ENCODE measurements around the gene HNF4A. TPM values are rescaled to one million over a fixed set of nuclear protein-coding genes. Genes with fewer than 3 reads are reported as not detected.

Gene HNF4A
- polyA plus RNA-seq, 1 experiment, result 0.04 TPM

DNA sequence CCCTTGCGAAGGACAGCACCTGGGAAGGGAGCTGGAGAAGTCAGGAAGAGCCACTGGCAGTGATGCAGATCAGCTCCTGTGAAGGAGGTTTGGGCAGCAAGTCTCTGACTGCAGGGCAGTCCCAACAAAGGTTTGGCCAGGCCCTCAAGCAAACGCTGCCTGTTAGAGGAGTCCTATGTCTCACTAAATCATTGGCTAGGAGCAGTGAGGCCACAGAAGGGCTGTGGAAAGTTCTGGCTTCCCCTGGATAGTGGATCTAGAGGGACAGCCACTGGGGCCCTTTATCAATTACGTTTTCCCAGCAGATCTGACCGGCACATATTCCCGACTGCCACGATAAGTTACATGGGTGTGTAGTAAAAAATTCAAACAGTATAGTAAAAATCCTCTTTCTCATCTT lies 122.7 kb downstream of the HNF4A start:
- Histone ChIP-seq H3K36me3 (ENCODE audit: control insufficient read depth, insufficient read depth, low read length) (peaks cover 3% of the 10 kb centered on the region), H3K4me3 (ENCODE audit: low read depth, low read length) (no peak overlapping the region), H3K27me3 (ENCODE audit: control insufficient read depth, insufficient read depth, low read length) (no peaks in the 10 kb centered on the region)
- ChIA-PET CTCF (interaction anchor here (3.0 kb wide), 1 partner anchor 132 kb away, joined by 16 read pairs; no protein-coding TSS in a partner anchor), POLR2A (no interaction called here)
- no peak for DNase-seq (ENCODE audit: low read depth)
- TF ChIP-seq, protein P1, sequence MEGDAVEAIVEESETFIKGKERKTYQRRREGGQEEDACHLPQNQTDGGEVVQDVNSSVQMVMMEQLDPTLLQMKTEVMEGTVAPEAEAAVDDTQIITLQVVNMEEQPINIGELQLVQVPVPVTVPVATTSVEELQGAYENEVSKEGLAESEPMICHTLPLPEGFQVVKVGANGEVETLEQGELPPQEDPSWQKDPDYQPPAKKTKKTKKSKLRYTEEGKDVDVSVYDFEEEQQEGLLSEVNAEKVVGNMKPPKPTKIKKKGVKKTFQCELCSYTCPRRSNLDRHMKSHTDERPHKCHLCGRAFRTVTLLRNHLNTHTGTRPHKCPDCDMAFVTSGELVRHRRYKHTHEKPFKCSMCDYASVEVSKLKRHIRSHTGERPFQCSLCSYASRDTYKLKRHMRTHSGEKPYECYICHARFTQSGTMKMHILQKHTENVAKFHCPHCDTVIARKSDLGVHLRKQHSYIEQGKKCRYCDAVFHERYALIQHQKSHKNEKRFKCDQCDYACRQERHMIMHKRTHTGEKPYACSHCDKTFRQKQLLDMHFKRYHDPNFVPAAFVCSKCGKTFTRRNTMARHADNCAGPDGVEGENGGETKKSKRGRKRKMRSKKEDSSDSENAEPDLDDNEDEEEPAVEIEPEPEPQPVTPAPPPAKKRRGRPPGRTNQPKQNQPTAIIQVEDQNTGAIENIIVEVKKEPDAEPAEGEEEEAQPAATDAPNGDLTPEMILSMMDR (IDR thresholded peaks at IDR 0.05; ENCODE audit: insufficient read depth, low read depth, low read length), result no peak

DNA sequence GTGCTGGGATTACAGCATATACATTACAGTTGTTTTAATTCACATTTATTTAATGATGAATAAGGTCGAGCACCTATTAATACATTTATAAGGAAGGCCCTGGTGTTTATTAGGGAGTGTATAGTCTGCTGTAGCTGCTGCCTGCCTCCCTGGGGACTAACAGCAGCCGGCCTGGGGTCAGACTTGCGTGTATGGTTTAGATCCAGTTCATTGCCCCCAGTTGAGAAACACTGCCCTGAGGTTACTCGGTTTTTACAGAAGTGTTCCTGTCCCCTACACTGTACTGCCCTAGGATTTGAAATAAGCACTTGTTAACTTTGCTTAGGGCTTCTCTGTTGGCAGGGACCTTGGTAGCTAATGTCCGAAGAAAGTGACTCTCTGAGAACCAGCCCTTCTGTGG lies 124.1 kb downstream of the HNF4A start:
- TF ChIP-seq, protein P1 (IDR thresholded peaks at IDR 0.05; ENCODE audit: insufficient read depth, low read depth, low read length), result no peak
- ChIA-PET POLR2A (no interaction called here), CTCF (interaction anchor here (1.4 to 1.5 kb wide), 2 partner anchors 95 to 131 kb away, joined by 3 read pairs; no protein-coding TSS in a partner anchor)
- no peaks in the 10 kb centered on the region for H3K27me3 ChIP-seq (ENCODE audit: control insufficient read depth, insufficient read depth, low read length)
- no peak overlapping the region for H3K4me3 ChIP-seq (ENCODE audit: low read depth, low read length)
- H3K36me3 ChIP-seq (ENCODE audit: control insufficient read depth, insufficient read depth, low read length), result peaks cover 4% of the 10 kb centered on the region
- DNase-seq (ENCODE audit: low read depth), result no peak

DNA sequence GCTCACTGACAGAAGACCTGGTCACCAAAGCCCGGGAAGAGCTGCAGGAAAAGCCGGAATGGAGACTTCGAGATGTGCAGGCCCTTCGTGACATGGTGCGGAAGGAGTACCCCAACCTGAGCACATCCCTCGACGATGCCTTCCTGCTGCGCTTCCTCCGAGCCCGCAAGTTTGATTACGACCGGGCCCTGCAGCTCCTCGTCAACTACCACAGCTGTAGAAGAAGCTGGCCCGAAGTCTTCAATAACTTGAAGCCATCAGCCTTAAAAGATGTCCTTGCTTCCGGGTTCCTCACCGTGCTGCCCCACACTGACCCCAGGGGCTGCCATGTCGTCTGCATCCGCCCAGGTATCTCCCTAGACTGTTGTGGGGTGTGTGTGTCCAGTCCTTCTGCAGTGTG lies 124.6 kb downstream of the HNF4A start:
- CTCF ChIA-PET, result interaction anchor here (1.4 to 1.5 kb wide), 2 partner anchors 95 to 130 kb away, joined by 3 read pairs; no protein-coding TSS in a partner anchor
- no peak for DNase-seq (ENCODE audit: low read depth)
- POLR2A ChIA-PET, result no interaction called here

DNA sequence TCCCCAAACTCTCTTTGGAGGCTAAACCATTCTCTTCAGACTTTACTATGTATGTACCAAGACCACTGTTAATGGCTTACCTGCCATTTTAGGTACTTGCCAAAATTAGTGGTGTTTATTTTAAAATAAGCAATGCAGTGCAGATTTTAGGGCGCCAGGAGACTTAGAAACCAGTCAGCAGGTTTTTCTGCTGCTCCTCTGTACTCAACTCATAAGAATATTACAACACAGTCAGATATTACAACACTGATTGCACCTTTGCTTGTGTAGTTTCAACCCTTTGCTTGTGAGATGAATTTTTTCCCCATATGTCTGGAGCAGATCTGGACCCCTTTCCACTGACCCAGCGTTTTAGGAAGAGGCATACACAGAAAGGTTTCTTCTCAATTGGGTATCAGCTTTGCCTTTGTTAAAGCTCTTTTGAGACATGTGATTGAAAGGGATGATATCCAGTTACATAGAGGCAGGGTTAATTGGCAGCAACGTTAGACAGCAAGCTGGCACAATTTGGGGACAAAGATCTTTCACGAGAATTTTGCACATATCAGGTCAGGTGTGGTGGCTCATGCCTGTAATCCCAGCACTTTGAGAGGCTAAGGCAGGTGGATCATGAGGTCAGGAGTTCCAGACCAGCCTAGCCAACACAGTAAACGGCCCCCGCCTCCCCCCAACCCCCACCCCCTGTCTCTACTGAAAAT lies 126.4 kb downstream of the HNF4A start:
- ChIA-PET CTCF (no interaction called here), POLR2A (no interaction called here)
- TF ChIP-seq, protein P1 (IDR thresholded peaks at IDR 0.05; ENCODE audit: insufficient read depth, low read depth, low read length), result no peak
- H3K4me3 ChIP-seq (ENCODE audit: low read depth, low read length), result no peak overlapping the region
- DNase-seq (ENCODE audit: low read depth), result no peak
- peaks cover 4% of the 10 kb centered on the region for H3K36me3 ChIP-seq (ENCODE audit: control insufficient read depth, insufficient read depth, low read length)
- H3K27me3 ChIP-seq (ENCODE audit: control insufficient read depth, insufficient read depth, low read length), result no peaks in the 10 kb centered on the region

More for the DNA sequence above, 124.6 kb downstream of the HNF4A start:
- H3K27me3 ChIP-seq (ENCODE audit: control insufficient read depth, insufficient read depth, low read length), result no peaks in the 10 kb centered on the region
- TF ChIP-seq, protein P1 (IDR thresholded peaks at IDR 0.05; ENCODE audit: insufficient read depth, low read depth, low read length), result no peak
- no peak overlapping the region for H3K4me3 ChIP-seq (ENCODE audit: low read depth, low read length)
- H3K36me3 ChIP-seq (ENCODE audit: control insufficient read depth, insufficient read depth, low read length), result peaks cover 4% of the 10 kb centered on the region

DNA sequence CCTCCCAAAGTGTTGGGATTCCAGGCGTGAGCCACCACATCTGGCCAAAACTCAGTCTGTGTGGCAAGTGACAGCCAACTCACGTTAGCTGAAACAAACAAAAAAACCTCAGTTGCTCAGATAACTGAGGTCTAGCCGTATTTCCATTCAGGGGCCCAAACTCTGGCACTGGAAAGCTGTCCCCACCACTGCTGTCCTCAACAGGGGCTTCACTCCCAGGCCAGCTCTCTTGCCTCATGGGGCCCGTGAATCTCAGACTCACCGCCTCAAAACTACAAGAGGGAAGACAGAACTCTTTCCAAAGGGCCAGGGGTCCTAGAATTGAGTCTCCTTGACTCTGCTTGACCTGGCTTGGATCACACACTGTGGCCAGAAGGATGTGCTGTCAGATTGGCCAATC lies 127.6 kb downstream of the HNF4A start:
- H3K36me3 ChIP-seq (ENCODE audit: control insufficient read depth, insufficient read depth, low read length), result peaks cover 4% of the 10 kb centered on the region
- ChIA-PET POLR2A (no interaction called here), CTCF (no interaction called here)
- no peak for DNase-seq (ENCODE audit: low read depth)
- TF ChIP-seq, protein P1 (IDR thresholded peaks at IDR 0.05; ENCODE audit: insufficient read depth, low read depth, low read length), result no peak
- no peak overlapping the region for H3K4me3 ChIP-seq (ENCODE audit: low read depth, low read length)
- no peaks in the 10 kb centered on the region for H3K27me3 ChIP-seq (ENCODE audit: control insufficient read depth, insufficient read depth, low read length)

Small RNA genes lying within 50 kb of the gene (small RNA-seq; reads per million reads assigned to genes)
- gene MIR3646 (ENCODE audit: insufficient read length, low read depth, low replicate concordance), result not detected
- not detected for gene RF00019 (ENCODE audit: insufficient read length, low read depth, low replicate concordance)
- gene RPL37AP1 (ENCODE audit: insufficient read length, low read depth, low replicate concordance), result not detected

Other genes with a start within 250 kb of the HNF4A start
- gene JPH2, start 168.5 kb upstream of the HNF4A start, polyA plus RNA-seq (2011; rRNA removed), result 9.5 and 14.7 TPM in 2 replicates
- gene OSER1, start 144.9 kb upstream of the HNF4A start, polyA plus RNA-seq (2011; rRNA removed), result 50.2 and 55.5 TPM in 2 replicates
- not detected in 2 replicates for gene GDAP1L1, start 108.4 kb upstream of the HNF4A start, polyA plus RNA-seq (2011; rRNA removed)
- 3.8 and 6.7 TPM in 2 replicates for gene FITM2, start 44.5 kb upstream of the HNF4A start, polyA plus RNA-seq (2011; rRNA removed)
- not detected in 2 replicates for gene R3HDML, start 18.7 kb upstream of the HNF4A start, polyA plus RNA-seq (2011; rRNA removed)
- 9.4 and 13.8 TPM in 2 replicates for gene TTPAL, start 120.2 kb downstream of the HNF4A start, polyA plus RNA-seq (2011; rRNA removed)
- gene SERINC3, start 166.4 kb downstream of the HNF4A start, polyA plus RNA-seq (2011; rRNA removed), result 284 and 333 TPM in 2 replicates
- gene PKIG, start 226.9 kb downstream of the HNF4A start, polyA plus RNA-seq (2011; rRNA removed), result 130 and 186 TPM in 2 replicates